Cardiac fibroblast (primary cell): ENCODE measurements around the gene FAM83G.

ENCODE experiments used
- DNase-seq, 2 donors: peaks; one replicate each; pipeline versions ENCODE4 v3.0.0 to v3.0.0-alpha.2; 2010; ENCODE audit warnings: low read depth in 2 of 2
- H3K4me3 ChIP-seq, 2 donors: replicated peaks in 1 of 2; 1 replicate in 1 of 2; 2 replicates in 1 of 2; pipeline ENCODE4 v1.5.1; 2011; ENCODE audit warnings: low read depth in 2 of 2, low read length in 2 of 2, mild to moderate bottlenecking in 2 of 2, moderate library complexity in 1 of 2
- CTCF ChIP-seq: IDR thresholded peaks from one replicate; pipeline ENCODE4 v1.5.1; 2011; ENCODE audit warnings: low read depth, mild to moderate bottlenecking, low read length, inconsistent platforms

The FAM83G gene

GRCh38 chr17:18960803-18961511 lies 43.6 kb downstream of the FAM83G start:
- no peak overlapping the region for H3K4me3 ChIP-seq
- peak; percentile 71 to 75 for DNase-seq
- peak; percentile 90 for TF ChIP-seq CTCF

- TF ChIP-seq CTCF: no peak
- DNase-seq: no peak
- H3K4me3 ChIP-seq: no peak overlapping the region
Measured at GRCh38 chr17:18960241-18960665, 44.3 kb downstream of the FAM83G start.

GRCh38 chr17:18959845-18960240 lies 44.7 kb downstream of the FAM83G start:
- DNase-seq: no peak
- TF ChIP-seq CTCF: no peak
- H3K4me3 ChIP-seq: no peak overlapping the region

GRCh38 chr17:18959071-18959844 lies 45.3 kb downstream of the FAM83G start:
- no peak for DNase-seq
- no peak overlapping the region for H3K4me3 ChIP-seq
- no peak for TF ChIP-seq CTCF

GRCh38 chr17:18958611-18959010 lies 46.0 kb downstream of the FAM83G start:
- H3K4me3 ChIP-seq: no peak overlapping the region
- TF ChIP-seq CTCF: no peak
- DNase-seq: no peak

- TF ChIP-seq CTCF: no peak
- no peak for DNase-seq
- H3K4me3 ChIP-seq: no peak overlapping the region
Measured at GRCh38 chr17:18957831-18958230, 46.7 kb downstream of the FAM83G start.
